Trophoblast cell (in vitro differentiated cells and primary cell): ENCODE results near the gene SLC2A8.

Experiments
- DNase-seq, 2 donors: peaks; one replicate each; pipeline ENCODE4 v3.0.0-alpha.2; 2016
- H2AFZ ChIP-seq: 2 replicates; pipeline ENCODE4 v1.6.1; 2013; ENCODE audit warnings: low read length, moderate library complexity, mild to moderate bottlenecking; ENCODE audit not compliant: insufficient read depth, poor library complexity
- H2AK5ac ChIP-seq: 2 replicates; pipeline ENCODE4 v1.6.1; 2013; ENCODE audit warnings: mild to moderate bottlenecking, low read length
- H2BK120ac ChIP-seq: 2 replicates; pipeline ENCODE4 v1.6.1; 2013; ENCODE audit warnings: low read length, mild to moderate bottlenecking, moderate library complexity; ENCODE audit not compliant: insufficient read depth, poor library complexity
- H2BK12ac ChIP-seq: 2 replicates; pipeline ENCODE4 v1.6.1; 2013; ENCODE audit warnings: mild to moderate bottlenecking, low read length, moderate library complexity
- H2BK5ac ChIP-seq: 2 replicates; pipeline ENCODE4 v1.6.1; 2013; ENCODE audit warnings: low read length, low read depth, moderate library complexity, mild to moderate bottlenecking; ENCODE audit not compliant: poor library complexity
- H3K14ac ChIP-seq: 2 replicates; pipeline ENCODE4 v1.6.1; 2013; ENCODE audit warnings: mild to moderate bottlenecking, low read length
- H3K18ac ChIP-seq: 2 replicates; pipeline ENCODE4 v1.6.1; 2013; ENCODE audit warnings: mild to moderate bottlenecking, low read length
- H3K23ac ChIP-seq: 2 replicates; pipeline ENCODE4 v1.6.1; 2013; ENCODE audit warnings: low read length
- H3K27ac ChIP-seq: 2 replicates; pipeline ENCODE4 v1.5.1; 2013; ENCODE audit warnings: low read depth, mild to moderate bottlenecking, inconsistent platforms, low read length, moderate library complexity
- H3K27me3 ChIP-seq: 2 replicates; pipeline ENCODE4 v1.6.1; 2013; ENCODE audit warnings: inconsistent platforms, mild to moderate bottlenecking, low read length, moderate library complexity; ENCODE audit not compliant: insufficient read depth
- H3K36me3 ChIP-seq, 2 experiments: 1 replicate in 1 of 2; 2 replicates in 1 of 2; pipeline ENCODE4 v1.6.1; 2013; ENCODE audit warnings: low read length in 2 of 2, mild to moderate bottlenecking in 2 of 2, moderate library complexity in 1 of 2; ENCODE audit not compliant: insufficient read depth in 2 of 2, control insufficient read depth in 1 of 2
- H3K4ac ChIP-seq: 2 replicates; pipeline ENCODE4 v1.6.1; 2013; ENCODE audit warnings: low read depth, mild to moderate bottlenecking, low read length, moderate library complexity
- H3K4me1 ChIP-seq, 2 experiments: 1 replicate in 1 of 2; 2 replicates in 1 of 2; pipeline ENCODE4 v1.6.1; 2013; ENCODE audit warnings: low read length in 2 of 2, mild to moderate bottlenecking in 2 of 2, moderate library complexity in 1 of 2; ENCODE audit not compliant: insufficient read depth in 2 of 2, control insufficient read depth in 1 of 2
- H3K4me2 ChIP-seq: 2 replicates; pipeline ENCODE4 v1.6.1; 2013; ENCODE audit warnings: inconsistent platforms, mild to moderate bottlenecking, low read length, moderate library complexity
- H3K4me3 ChIP-seq: 2 replicates; pipeline ENCODE4 v1.5.1; 2013; ENCODE audit warnings: mild to moderate bottlenecking, low read depth, low read length, inconsistent platforms
- H3K79me1 ChIP-seq: one replicate; pipeline ENCODE4 v1.6.1; 2013; ENCODE audit warnings: low read length
- H3K79me2 ChIP-seq: 2 replicates; pipeline ENCODE4 v1.6.1; 2013; ENCODE audit warnings: low read length, mild to moderate bottlenecking; ENCODE audit not compliant: control insufficient read depth, insufficient read depth, poor library complexity
- H3K9ac ChIP-seq: 2 replicates; pipeline ENCODE4 v1.6.1; 2013; ENCODE audit warnings: mild to moderate bottlenecking, low read length
- H3K9me3 ChIP-seq: 2 replicates; pipeline ENCODE4 v1.6.1; 2013; ENCODE audit warnings: low read depth, mild to moderate bottlenecking, control low read depth, inconsistent platforms, low read length; ENCODE audit not compliant: insufficient read depth
- H4K12ac ChIP-seq: 2 replicates; pipeline ENCODE4 v1.6.1; 2013; ENCODE audit warnings: low read depth, mild to moderate bottlenecking, low read length, moderate library complexity
- H4K8ac ChIP-seq: 2 replicates; pipeline ENCODE4 v1.6.1; 2013; ENCODE audit warnings: low read depth, mild to moderate bottlenecking, low read length, moderate library complexity
- H4K91ac ChIP-seq: one replicate; pipeline ENCODE4 v1.6.1; 2013; ENCODE audit warnings: low read depth, mild to moderate bottlenecking, low read length, moderate library complexity
- WGBS: extraction: QIAGEN DNeasy Blood & Tissue Kit; methylation state at CpG from one replicate; pipeline ENCODE4 v1.1.7; 2013; ENCODE audit warnings: missing lambda C conversion rate; ENCODE audit not compliant: insufficient read length, insufficient coverage; ENCODE audit errors: extremely low coverage; 5-methylcytosine and 5-hydroxymethylcytosine counted together

The SLC2A8 gene

GRCh38 chr9:127449332-127449966 lies 52.5 kb downstream of the SLC2A8 start:
- Histone ChIP-seq H3K4me1 (peaks cover 13 to 23% of the 10 kb centered on the region in 2 experiments), H3K14ac (no peak overlapping the region), H3K23ac (no peak overlapping the region), H3K36me3 (peaks cover 44 to 59% of the 10 kb centered on the region in 2 experiments), H3K79me2 (peaks cover 23% of the 10 kb centered on the region), H2AK5ac (no peak overlapping the region), H3K18ac (no peak overlapping the region), H3K4ac (peak overlapping the region; percentile 100), H3K27me3 (no peaks in the 10 kb centered on the region), H3K9ac (peak overlapping the region; percentile 53), H3K9me3 (peaks cover 5% of the 10 kb centered on the region), H3K27ac (peak overlapping the region; percentile 81), H2AFZ (no peak overlapping the region), H2BK5ac (no peak overlapping the region), H4K91ac (no peak overlapping the region), H3K79me1 (peaks cover 18% of the 10 kb centered on the region), H2BK12ac (no peak overlapping the region), H3K4me2 (peak overlapping the region; percentile 94), H4K8ac (no peak overlapping the region), H3K4me3 (peak overlapping the region; percentile 25), H4K12ac (peak overlapping the region; percentile 13), H2BK120ac (no peak overlapping the region)
- no peak for DNase-seq
- no CpG with 5 or more reads among the region's 5 CpGs for WGBS

- Histone ChIP-seq H3K14ac (peak overlapping the region; percentile 91), H3K36me3 (peaks cover 40 to 52% of the 10 kb centered on the region in 2 experiments), H4K8ac (no peak overlapping the region), H3K4me3 (peak overlapping the region; percentile 92), H3K4me2 (peak overlapping the region; percentile 94), H4K91ac (no peak overlapping the region), H3K9ac (peak overlapping the region; percentile 97), H3K23ac (peak overlapping the region; percentile 14), H3K27ac (peak overlapping the region; percentile 81), H2BK12ac (no peak overlapping the region), H2BK5ac (peak overlapping the region; percentile 89), H3K27me3 (no peaks in the 10 kb centered on the region), H3K4me1 (peaks cover 11 to 20% of the 10 kb centered on the region in 2 experiments), H3K9me3 (no peaks in the 10 kb centered on the region), H3K4ac (peak overlapping the region; percentile 100), H3K79me1 (peaks cover 18% of the 10 kb centered on the region), H4K12ac (peak overlapping the region; percentile 88), H2AK5ac (no peak overlapping the region), H3K18ac (peak overlapping the region; percentile 96), H2AFZ (no peak overlapping the region), H2BK120ac (no peak overlapping the region), H3K79me2 (peaks cover 23% of the 10 kb centered on the region)
- DNase-seq, result peak in 1 of 2 donors; percentile 16
- no CpG with 5 or more reads among the region's 14 CpGs for WGBS
These were observed 53.3 kb downstream of the SLC2A8 start for GRCh38 chr9:127450243-127450760.

- no peaks in the 10 kb centered on the region for H3K27me3 ChIP-seq
- H3K4me2 ChIP-seq, result peak within 1 kb of the TSS; percentile 94
- peaks cover 11 to 20% of the 10 kb centered on the region in 2 experiments for H3K4me1 ChIP-seq
- peak within 1 kb of the TSS; percentile 81 for H3K27ac ChIP-seq
- peak within 1 kb of the TSS; percentile 91 for H3K14ac ChIP-seq
- peak within 1 kb of the TSS; percentile 97 for H3K9ac ChIP-seq
- peak within 1 kb of the TSS; percentile 84 for H2BK120ac ChIP-seq
- H2AK5ac ChIP-seq, result peak within 1 kb of the TSS; percentile 88
- DNase-seq, result peak; percentile 95 to 99
- H4K12ac ChIP-seq, result peak within 1 kb of the TSS; percentile 88
- peaks cover 36 to 48% of the 10 kb centered on the region in 2 experiments for H3K36me3 ChIP-seq
- peak within 1 kb of the TSS; percentile 21 for H2AFZ ChIP-seq
- H2BK12ac ChIP-seq, result peak within 1 kb of the TSS; percentile 10
- H3K79me2 ChIP-seq, result peaks cover 23% of the 10 kb centered on the region
- peak within 1 kb of the TSS; percentile 93 for H4K91ac ChIP-seq
- no peaks in the 10 kb centered on the region for H3K9me3 ChIP-seq
- peak within 1 kb of the TSS; percentile 100 for H3K4ac ChIP-seq
- peaks cover 18% of the 10 kb centered on the region for H3K79me1 ChIP-seq
- no CpG with 5 or more reads among the region's 71 CpGs for WGBS
- peak within 1 kb of the TSS; percentile 88 for H4K8ac ChIP-seq
- peak within 1 kb of the TSS; percentile 96 for H3K18ac ChIP-seq
- H3K4me3 ChIP-seq, result peak within 1 kb of the TSS; percentile 92
- H3K23ac ChIP-seq, result peak within 1 kb of the TSS; percentile 14
- peak within 1 kb of the TSS; percentile 89 for H2BK5ac ChIP-seq
These were observed 54.0 kb downstream of the SLC2A8 start, which contains the start of the genes LRSAM1 and RPL12 for GRCh38 chr9:127450830-127451607. Gene LRSAM1 (plus strand): TSS chr9:127451510. CDS start chr9:127454528, 3,018 bp downstream. Gene RPL12 (minus strand): TSS chr9:127451406. CDS start chr9:127451317, 89 bp downstream.

- Histone ChIP-seq H3K9me3 (no peaks in the 10 kb centered on the region), H3K4ac (peak overlapping the region; percentile 49), H3K27me3 (no peaks in the 10 kb centered on the region), H4K91ac (peak overlapping the region; percentile 80), H4K12ac (peak overlapping the region; percentile 5), H2BK120ac (peak overlapping the region; percentile 2), H3K23ac (no peak overlapping the region), H2AK5ac (no peak overlapping the region), H3K36me3 (peaks cover 32 to 43% of the 10 kb centered on the region in 2 experiments), H3K79me2 (peaks cover 23% of the 10 kb centered on the region), H3K18ac (peak overlapping the region; percentile 40), H3K79me1 (peaks cover 18% of the 10 kb centered on the region), H3K9ac (peak overlapping the region; percentile 70), H2AFZ (peak overlapping the region; percentile 7), H3K27ac (peak overlapping the region; percentile 26), H2BK5ac (peak overlapping the region; percentile 55), H3K4me3 (peak overlapping the region; percentile 92), H3K14ac (peak overlapping the region; percentile 43), H4K8ac (peak overlapping the region; percentile 20), H3K4me2 (peak overlapping the region; percentile 91), H2BK12ac (no peak overlapping the region), H3K4me1 (peaks cover 11 to 20% of the 10 kb centered on the region in 2 experiments)
- no peak for DNase-seq
- WGBS, result no CpG with 5 or more reads among the region's 14 CpGs
These were observed 54.6 kb downstream of the SLC2A8 start for GRCh38 chr9:127451608-127451857.
